ENCODE data around the gene UTS2R.
"Not testable (repeated sequence)": the region's sequence is repeated elsewhere in the genome, so short reads cannot be mapped to it uniquely, and the experiment has no call there.

Gene UTS2R

DNA sequence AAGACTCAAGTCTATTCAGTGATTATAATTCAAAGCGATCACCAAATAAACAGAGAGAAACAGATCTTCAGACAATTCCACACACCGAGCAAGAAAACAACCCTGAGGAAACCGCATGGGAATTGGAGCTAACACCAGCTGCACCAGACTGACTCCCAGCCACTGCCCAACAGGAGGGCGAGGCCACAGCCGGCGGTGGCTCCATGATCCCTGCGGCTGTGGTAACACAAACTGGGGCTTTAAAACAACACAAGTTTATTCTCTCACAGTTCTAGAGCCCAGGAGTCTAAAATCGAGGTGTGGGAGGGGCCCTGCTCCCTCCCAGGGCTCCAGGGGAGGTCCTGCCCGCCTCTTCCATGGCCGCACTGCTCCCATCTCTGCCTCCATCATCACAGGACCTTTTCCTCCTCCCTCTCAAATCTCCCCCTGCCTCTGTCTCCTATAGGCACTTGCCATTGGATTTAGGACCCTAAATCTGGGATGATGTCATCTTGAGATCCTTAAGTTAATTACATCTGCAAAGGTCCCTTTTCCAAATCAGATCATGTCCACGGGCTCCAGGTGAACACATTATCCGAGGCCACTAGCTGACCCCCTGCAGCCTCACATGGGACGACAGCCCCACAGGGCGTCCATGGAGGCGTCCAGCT is 36.8 kb downstream of the UTS2R start:
- Mint-ChIP-seq H3K4me1 (peaks cover 9% of the 10 kb centered on the region), H3K27ac (ENCODE audit: low read depth) (no peak overlapping the region), H3K9me3 (no peaks in the 10 kb centered on the region), H3K36me3 (ENCODE audit: insufficient read depth) (peaks cover 10% of the 10 kb centered on the region), H3K4me3 (no peak overlapping the region), H3K27me3 (no peaks in the 10 kb centered on the region)
- no peak for DNase-seq (ENCODE audit: low spot score in 2 of 2)
- ATAC-seq (replicated peaks; ENCODE audit: extremely low read depth, poor library complexity, severe bottlenecking): no peak

DNA sequence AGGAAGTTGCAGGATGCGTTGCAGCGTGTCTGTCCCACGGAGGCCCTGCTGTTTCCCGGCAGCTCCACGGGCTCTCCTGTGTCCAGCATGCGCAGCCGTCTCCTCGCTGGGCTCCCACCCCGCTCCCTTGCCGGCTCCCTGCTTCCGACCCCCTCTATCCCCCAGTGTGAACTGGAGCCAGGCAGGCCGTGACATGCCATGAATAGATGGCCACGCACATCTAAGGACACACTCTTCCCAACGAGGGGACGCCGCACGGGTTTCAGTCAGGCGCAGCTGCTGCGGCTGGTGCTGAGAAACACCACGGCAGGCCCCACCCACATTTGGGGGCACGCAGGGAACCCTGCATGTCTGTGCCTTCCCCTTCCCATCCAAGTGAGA is 37.4 kb downstream of the UTS2R start:
- DNase-seq (ENCODE audit: low spot score in 2 of 2): no peak
- Mint-ChIP-seq H3K9me3 (no peaks in the 10 kb centered on the region), H3K36me3 (ENCODE audit: insufficient read depth) (peaks cover 8% of the 10 kb centered on the region), H3K27ac (ENCODE audit: low read depth) (no peak overlapping the region), H3K27me3 (no peaks in the 10 kb centered on the region), H3K4me1 (peaks cover 9% of the 10 kb centered on the region), H3K4me3 (no peak overlapping the region)
- no peak for ATAC-seq (replicated peaks; ENCODE audit: extremely low read depth, poor library complexity, severe bottlenecking)

DNA sequence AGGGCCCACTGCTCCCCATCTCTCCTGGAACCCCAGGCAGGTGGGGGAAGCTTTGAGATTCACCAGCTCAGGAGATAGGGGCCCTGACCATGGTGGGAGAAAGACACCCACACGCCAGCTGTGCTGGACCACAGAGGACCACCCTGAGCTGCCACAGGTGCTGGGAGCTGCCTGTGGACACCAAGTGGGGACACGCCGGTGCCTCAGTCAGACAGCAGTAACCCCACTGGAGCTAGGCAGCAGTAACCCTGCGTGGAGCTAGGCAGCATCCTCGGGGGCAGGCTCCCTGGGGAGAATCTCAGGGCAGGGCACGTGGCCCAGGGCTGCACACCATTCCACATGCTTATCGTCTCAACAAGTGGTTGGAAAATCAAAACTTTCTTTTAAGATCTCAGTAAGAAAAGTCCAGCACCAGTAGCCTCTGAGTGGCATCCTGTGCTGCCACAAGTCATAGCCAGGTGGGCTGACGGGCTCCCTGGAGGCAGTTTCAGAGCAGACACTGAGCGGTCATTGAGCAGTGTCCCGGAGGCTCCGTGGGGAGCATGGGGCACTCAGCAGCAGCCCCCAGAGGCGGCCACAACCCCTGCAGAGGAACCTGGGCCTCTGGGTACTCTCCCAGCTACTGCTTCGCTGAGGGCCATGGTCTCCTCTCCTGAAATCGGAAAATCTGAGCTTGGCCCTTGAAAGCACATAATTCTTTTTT is 38.6 kb downstream of the UTS2R start:
- Mint-ChIP-seq H3K4me3 (no peak overlapping the region), H3K36me3 (ENCODE audit: insufficient read depth) (peaks cover 8% of the 10 kb centered on the region), H3K9me3 (no peaks in the 10 kb centered on the region), H3K27me3 (no peaks in the 10 kb centered on the region), H3K27ac (ENCODE audit: low read depth) (no peak overlapping the region), H3K4me1 (peaks cover 19% of the 10 kb centered on the region)
- ATAC-seq (replicated peaks; ENCODE audit: extremely low read depth, poor library complexity, severe bottlenecking) (no peak), DNase-seq (ENCODE audit: low spot score in 2 of 2) (no peak)

DNA sequence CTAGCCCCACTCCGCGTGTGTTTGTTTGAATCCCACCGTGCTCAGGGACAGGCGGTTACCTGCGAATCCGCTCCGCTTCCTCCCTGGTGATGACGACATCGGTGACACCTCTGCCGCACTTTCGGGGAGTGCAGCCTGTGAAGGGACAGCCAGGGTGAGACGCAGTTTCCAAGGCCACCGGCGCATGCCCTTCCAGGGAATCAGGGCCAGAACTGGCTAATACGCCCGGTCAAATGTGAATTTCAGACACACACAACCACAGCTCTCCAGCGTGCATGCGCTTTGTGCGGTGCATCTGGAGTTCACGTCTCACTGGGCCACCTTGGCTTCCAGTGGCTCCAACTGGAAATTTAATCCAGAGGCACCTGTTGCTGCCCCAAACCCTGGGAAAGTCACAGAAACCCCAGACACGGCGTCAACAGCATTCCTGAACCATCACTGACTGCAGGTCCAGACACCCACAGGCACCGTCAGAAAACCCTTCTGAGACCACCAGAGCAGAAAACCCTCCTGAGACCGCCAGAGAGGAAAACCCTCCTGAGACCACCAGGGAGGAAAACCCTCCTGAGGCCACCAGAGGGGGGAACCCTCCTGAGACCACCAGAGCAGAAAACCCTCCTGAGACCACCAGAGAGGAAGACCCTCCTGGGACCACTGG is 40.0 kb downstream of the UTS2R start:
- H3K27me3 Mint-ChIP-seq: no peaks in the 10 kb centered on the region
- H3K27ac Mint-ChIP-seq (ENCODE audit: low read depth): no peak overlapping the region
- H3K4me1 Mint-ChIP-seq: peaks cover 26% of the 10 kb centered on the region
- H3K36me3 Mint-ChIP-seq (ENCODE audit: insufficient read depth): peaks cover 13% of the 10 kb centered on the region
- ATAC-seq (replicated peaks; ENCODE audit: extremely low read depth, poor library complexity, severe bottlenecking) (no peak), DNase-seq (ENCODE audit: low spot score in 2 of 2) (no peak)
- no peak overlapping the region for H3K4me3 Mint-ChIP-seq
- no peaks in the 10 kb centered on the region for H3K9me3 Mint-ChIP-seq

DNA sequence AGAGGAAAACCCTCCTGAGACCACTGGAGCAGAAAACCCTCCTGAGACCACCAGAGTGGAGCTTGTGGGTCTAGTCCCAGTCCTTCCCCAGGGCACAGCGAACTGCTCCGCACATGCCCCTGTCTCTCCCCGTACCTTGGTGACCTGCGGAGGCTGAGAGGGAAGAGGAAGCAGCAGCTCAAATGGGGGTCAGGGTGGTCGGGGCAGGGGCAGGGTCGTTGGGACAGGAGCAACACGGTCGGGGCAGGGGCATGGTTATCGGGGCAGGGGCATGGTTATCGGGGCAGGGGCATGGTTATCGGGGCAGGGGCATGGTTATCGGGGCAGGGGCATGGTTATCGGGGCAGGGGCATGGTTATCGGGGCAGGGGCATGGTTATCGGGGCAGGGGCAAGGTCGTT is 40.5 kb downstream of the UTS2R start:
- not testable (repeated sequence) for H3K9me3 Mint-ChIP-seq; DNase-seq (ENCODE audit: low spot score in 2 of 2); H3K27me3 Mint-ChIP-seq; H3K27ac Mint-ChIP-seq (ENCODE audit: low read depth); H3K4me3 Mint-ChIP-seq; ATAC-seq (replicated peaks; ENCODE audit: extremely low read depth, poor library complexity, severe bottlenecking)
- H3K4me1 Mint-ChIP-seq: peaks cover 26% of the 10 kb centered on the region
- peaks cover 13% of the 10 kb centered on the region for H3K36me3 Mint-ChIP-seq (ENCODE audit: insufficient read depth)

DNA sequence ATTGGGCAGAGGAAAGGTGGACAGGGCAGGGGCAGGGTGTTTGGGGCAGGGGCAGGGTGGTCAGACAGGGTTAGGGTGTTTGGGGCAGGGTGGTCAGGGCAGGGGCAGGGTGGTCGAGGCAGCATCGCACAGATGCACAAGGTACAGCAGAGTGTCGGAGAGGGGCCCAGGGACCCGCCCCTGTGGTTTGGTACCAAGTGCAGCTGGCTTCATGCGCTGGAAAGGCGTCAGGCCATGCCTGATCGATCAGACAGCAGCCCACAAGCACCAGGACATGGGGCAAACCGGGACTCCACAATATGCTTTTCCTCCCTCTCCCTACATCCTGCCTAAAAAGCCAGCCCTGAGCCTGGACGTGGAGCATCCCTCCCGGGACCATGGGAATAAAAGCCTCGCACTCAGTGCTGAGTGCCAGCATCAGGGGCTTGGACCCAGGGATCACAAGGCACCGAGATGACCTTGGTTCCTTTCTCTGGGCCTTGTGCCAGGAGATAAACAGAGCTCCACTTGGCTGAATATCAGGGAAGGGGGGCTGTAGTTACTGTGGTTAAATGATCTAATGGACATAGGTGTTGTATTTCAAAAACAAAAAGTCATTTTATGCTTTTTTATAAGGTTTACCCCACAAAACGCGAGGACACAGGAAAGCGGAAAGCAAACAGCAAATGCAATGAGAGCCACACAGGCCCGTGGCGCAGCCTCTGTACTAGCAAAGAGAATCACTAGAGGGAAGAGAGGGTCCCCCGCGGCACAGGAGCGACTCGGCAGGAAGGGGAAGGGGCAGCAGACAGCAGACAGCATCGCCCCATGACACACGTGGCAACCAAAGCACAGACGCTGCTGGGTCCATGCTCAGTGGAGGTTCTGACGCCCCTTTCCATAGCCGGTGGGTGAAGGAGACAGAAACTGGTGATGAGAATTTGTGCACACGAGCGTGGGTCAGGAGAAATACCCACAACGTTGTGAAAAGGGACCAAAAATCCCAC is 41.3 kb downstream of the UTS2R start:
- H3K4me1 Mint-ChIP-seq: peaks cover 26% of the 10 kb centered on the region
- no peaks in the 10 kb centered on the region for H3K27me3 Mint-ChIP-seq
- H3K36me3 Mint-ChIP-seq (ENCODE audit: insufficient read depth): peaks cover 10% of the 10 kb centered on the region
- no peak overlapping the region for H3K4me3 Mint-ChIP-seq
- ATAC-seq (replicated peaks; ENCODE audit: extremely low read depth, poor library complexity, severe bottlenecking): no peak
- DNase-seq (ENCODE audit: low spot score in 2 of 2): no peak
- H3K9me3 Mint-ChIP-seq: no peaks in the 10 kb centered on the region
- H3K27ac Mint-ChIP-seq (ENCODE audit: low read depth): no peak overlapping the region

DNA sequence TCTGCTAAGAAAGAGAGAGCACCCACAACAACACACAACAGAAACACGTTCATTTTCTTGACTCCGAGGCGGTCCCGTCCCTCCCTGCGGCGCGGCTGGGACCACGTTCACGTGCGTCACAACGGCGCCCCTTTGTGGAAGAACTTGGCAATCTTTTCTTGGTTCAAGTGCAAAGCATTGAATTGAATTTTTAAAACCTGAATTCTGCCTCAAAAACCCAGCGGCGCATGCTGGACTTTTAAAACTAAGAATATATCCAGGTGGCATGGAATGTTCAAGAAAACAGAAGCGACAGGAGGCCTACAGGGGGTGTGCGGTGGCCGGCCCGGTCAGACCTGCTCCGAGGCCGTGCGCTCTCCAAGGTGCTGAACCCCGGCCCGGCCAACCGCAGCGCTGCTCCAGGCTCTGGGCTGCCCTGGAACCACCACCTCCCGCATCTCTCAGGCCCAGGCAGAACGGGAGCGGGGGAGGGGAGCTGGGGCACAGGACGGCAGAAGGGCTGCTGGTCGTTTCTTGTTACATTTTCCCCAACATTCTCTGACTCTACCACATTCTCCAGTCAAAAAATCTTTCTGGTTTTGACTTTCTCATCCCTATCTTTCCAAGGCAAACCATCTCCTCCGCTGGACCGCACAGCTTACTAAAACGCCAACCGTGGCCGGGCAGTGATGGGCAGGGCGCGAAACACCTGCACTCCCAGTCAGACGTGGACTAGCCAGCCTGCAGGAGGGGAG is 43.1 kb downstream of the UTS2R start:
- Mint-ChIP-seq H3K27ac (ENCODE audit: low read depth) (peak overlapping the region; percentile 55), H3K9me3 (no peaks in the 10 kb centered on the region)

DNA sequence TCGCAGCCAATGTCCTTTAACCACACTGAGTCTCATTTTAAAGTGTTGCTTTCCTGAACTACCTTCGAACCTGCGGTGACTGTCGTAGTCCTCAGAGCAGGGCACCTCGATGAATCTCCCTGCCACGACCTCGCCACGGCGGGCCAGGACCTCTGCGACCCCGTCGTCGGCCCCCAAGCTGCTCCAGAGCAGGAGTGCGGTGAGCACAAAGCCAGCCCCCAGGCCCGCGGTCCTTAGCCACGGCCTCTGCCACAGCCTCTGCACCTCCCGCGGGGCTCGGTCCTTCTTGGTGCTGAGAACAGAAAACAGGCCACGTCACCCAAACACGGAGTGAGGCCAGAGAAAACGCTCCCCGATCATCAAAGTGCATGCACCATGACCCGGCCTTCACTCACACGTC is 43.8 kb downstream of the UTS2R start:
- DNase-seq (ENCODE audit: low spot score in 2 of 2) (no peak), ATAC-seq (replicated peaks; ENCODE audit: extremely low read depth, poor library complexity, severe bottlenecking) (no peak)
- Mint-ChIP-seq H3K27me3 (no peaks in the 10 kb centered on the region), H3K36me3 (ENCODE audit: insufficient read depth) (peaks cover 12% of the 10 kb centered on the region), H3K9me3 (no peaks in the 10 kb centered on the region), H3K4me3 (peak overlapping the region; percentile 32), H3K27ac (ENCODE audit: low read depth) (peak overlapping the region; percentile 55), H3K4me1 (peaks cover 28% of the 10 kb centered on the region)

More for the DNA sequence above, 43.1 kb downstream of the UTS2R start:
- peak overlapping the region; percentile 32 for H3K4me3 Mint-ChIP-seq
- DNase-seq (ENCODE audit: low spot score in 2 of 2) (peak; percentile 59 to 66), ATAC-seq (replicated peaks; ENCODE audit: extremely low read depth, poor library complexity, severe bottlenecking) (no peak)
- H3K36me3 Mint-ChIP-seq (ENCODE audit: insufficient read depth): peaks cover 12% of the 10 kb centered on the region
- H3K4me1 Mint-ChIP-seq: peaks cover 22% of the 10 kb centered on the region
- no peaks in the 10 kb centered on the region for H3K27me3 Mint-ChIP-seq

DNA sequence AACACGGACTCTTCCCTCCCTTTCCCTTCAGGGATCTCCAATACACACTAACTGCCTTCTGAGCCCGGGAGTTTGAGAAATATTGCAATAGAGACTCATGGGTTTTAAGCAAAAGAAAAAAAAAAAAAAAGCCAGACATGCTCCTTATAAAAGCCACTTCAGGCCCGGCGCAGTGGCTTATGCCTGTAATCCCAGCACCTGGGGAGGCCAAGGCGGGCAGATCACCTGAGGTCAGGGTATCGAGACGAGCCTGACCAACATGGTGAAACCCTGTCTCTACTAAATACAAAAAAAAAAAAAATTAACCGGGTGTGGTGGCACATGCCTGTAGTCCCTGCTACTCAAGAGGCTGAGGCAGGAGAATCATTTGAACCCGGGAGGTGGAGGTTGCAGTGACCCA is 44.2 kb downstream of the UTS2R start:
- H3K27me3 Mint-ChIP-seq: no peaks in the 10 kb centered on the region
- H3K4me3 Mint-ChIP-seq: no peak overlapping the region
- peaks cover 28% of the 10 kb centered on the region for H3K4me1 Mint-ChIP-seq
- no peak for ATAC-seq (replicated peaks; ENCODE audit: extremely low read depth, poor library complexity, severe bottlenecking)
- no peak for DNase-seq (ENCODE audit: low spot score in 2 of 2)
- H3K9me3 Mint-ChIP-seq: no peaks in the 10 kb centered on the region
- peaks cover 13% of the 10 kb centered on the region for H3K36me3 Mint-ChIP-seq (ENCODE audit: insufficient read depth)
- H3K27ac Mint-ChIP-seq (ENCODE audit: low read depth): no peak overlapping the region

DNA sequence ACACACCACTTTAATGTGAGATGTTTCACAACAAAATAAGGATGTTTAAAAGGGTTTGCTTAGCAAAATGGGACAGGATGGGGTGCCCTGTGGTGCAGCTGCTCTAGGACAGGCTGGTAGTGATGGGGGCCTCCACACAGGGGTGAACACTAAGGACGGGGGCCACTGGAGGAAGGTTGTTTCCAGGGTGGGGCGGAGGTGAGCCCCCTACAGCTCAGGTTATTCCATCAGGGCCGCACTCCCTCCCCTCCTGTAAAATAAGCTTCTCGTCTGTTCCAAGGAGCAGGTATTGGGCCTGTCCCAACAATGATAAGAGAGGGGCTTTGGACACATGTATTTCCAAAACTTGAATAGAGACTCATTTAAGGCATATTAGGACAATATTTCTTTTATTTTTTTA is 44.7 kb downstream of the UTS2R start:
- Mint-ChIP-seq H3K27me3 (no peaks in the 10 kb centered on the region), H3K4me3 (no peak overlapping the region), H3K27ac (ENCODE audit: low read depth) (no peak overlapping the region), H3K9me3 (no peaks in the 10 kb centered on the region), H3K4me1 (peaks cover 28% of the 10 kb centered on the region), H3K36me3 (ENCODE audit: insufficient read depth) (peaks cover 16% of the 10 kb centered on the region)
- no peak for DNase-seq (ENCODE audit: low spot score in 2 of 2)
- ATAC-seq (replicated peaks; ENCODE audit: extremely low read depth, poor library complexity, severe bottlenecking): no peak

DNA sequence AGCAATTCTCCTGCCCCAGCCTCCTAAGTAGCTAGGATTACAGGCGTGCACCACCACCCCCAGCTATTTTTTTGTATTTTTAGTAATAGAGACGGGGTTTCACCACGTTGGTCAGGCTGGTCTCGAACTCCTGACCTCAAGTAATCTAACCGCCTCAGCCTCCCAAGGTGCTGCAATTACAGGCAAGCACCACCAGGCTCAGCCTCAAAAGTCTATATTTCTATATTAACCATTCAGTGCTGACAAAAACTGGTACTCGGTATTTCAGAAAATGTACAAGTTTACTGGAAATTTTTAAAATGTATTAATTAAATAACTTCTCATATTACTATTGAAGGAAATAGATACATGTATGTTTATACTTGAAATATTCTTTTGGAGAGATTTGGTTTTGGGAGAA is 45.2 kb downstream of the UTS2R start:
- H3K27me3 Mint-ChIP-seq: no peaks in the 10 kb centered on the region
- H3K27ac Mint-ChIP-seq (ENCODE audit: low read depth): no peak overlapping the region
- peaks cover 17% of the 10 kb centered on the region for H3K36me3 Mint-ChIP-seq (ENCODE audit: insufficient read depth)
- no peaks in the 10 kb centered on the region for H3K9me3 Mint-ChIP-seq
- no peak for ATAC-seq (replicated peaks; ENCODE audit: extremely low read depth, poor library complexity, severe bottlenecking)
- DNase-seq (ENCODE audit: low spot score in 2 of 2): no peak
- H3K4me1 Mint-ChIP-seq: peaks cover 28% of the 10 kb centered on the region
- no peak overlapping the region for H3K4me3 Mint-ChIP-seq

Data from central memory CD8-positive, alpha-beta T cell (primary cell).